H1 (cell line): Measurements from ENCODE around the gene APOL6. TPM values are rescaled to one million over a fixed set of nuclear protein-coding genes. Genes with fewer than 3 reads are reported as not detected.

Experiments
- CTCF ChIA-PET: fragments of 300-600 bp; sonication (Branson Sonifier 250); formaldehyde crosslinking; loops from one replicate; lab custom pipeline; 2021; ENCODE audit not compliant: partially characterized antibody; lab: Charles Lee
- POLR2A ChIA-PET: fragments of 300-600 bp; sonication (Branson Sonifier 250); formaldehyde crosslinking; loops from one replicate; lab custom pipeline; 2021; ENCODE audit warnings: inconsistent platforms; ENCODE audit not compliant: partially characterized antibody; lab: Charles Lee
- DNase-seq, 2 experiments: peaks; one replicate each; pipeline versions ENCODE4 v3.0.0 to v3.0.0-alpha.2; 2010 to 2022; ENCODE audit warnings: low spot score in 2 of 2, low read depth in 1 of 2, mixed read lengths in 1 of 2
- FAIRE-seq: peaks from 2 replicates; lab custom pipeline; 2011; peaks lifted over from hg19 to GRCh38; lab: Jason Lieb, UNC
- H2AFZ ChIP-seq: 2 replicates; pipeline ENCODE4 v1.8.1; 2012; ENCODE audit warnings: low read length, inconsistent platforms
- H2AK5ac ChIP-seq: 2 replicates; pipeline ENCODE4 v1.6.1; 2013; ENCODE audit warnings: low read depth, low read length
- H2BK120ac ChIP-seq: replicated peaks from 2 replicates; pipeline ENCODE3; 2013; ENCODE audit warnings: low read depth, low read length, inconsistent platforms
- H2BK12ac ChIP-seq: 2 replicates; pipeline ENCODE4 v1.6.1; 2013; ENCODE audit warnings: low read depth, low read length
- H2BK15ac ChIP-seq: 2 replicates; pipeline ENCODE4 v1.6.1; 2013; ENCODE audit warnings: low read length
- H2BK20ac ChIP-seq: 2 replicates; pipeline ENCODE4 v1.6.1; 2013; ENCODE audit warnings: low read length
- H2BK5ac ChIP-seq: 2 replicates; pipeline ENCODE4 v1.6.1; 2013; ENCODE audit warnings: low read depth, low read length
- H3K14ac ChIP-seq: 2 replicates; pipeline ENCODE4 v1.6.1; 2013; ENCODE audit warnings: inconsistent platforms; ENCODE audit not compliant: insufficient read length
- H3K18ac ChIP-seq: 2 replicates; pipeline ENCODE4 v1.6.1; 2013; ENCODE audit warnings: low read length; ENCODE audit errors: extremely low read depth
- H3K23ac ChIP-seq: 2 replicates; pipeline ENCODE4 v1.6.1; 2013; ENCODE audit warnings: inconsistent platforms; ENCODE audit not compliant: insufficient read length
- H3K23me2 ChIP-seq: 2 replicates; pipeline ENCODE4 v1.6.1; 2013; ENCODE audit warnings: low read depth, low read length
- H3K27ac ChIP-seq: 2 replicates; pipeline ENCODE4 v1.6.1; 2011; ENCODE audit warnings: low read depth, low read length, inconsistent platforms
- H3K27me3 ChIP-seq, 4 experiments: replicated peaks in 1 of 4; 1 replicate in 1 of 4; 2 replicates in 3 of 4; pipeline versions ENCODE4 v1.6.1 to v1.8.1; 2011 to 2013; ENCODE audit warnings: low read length in 3 of 4, mild to moderate bottlenecking in 3 of 4, inconsistent platforms in 2 of 4, mixed read lengths in 2 of 4, moderate library complexity in 1 of 4; ENCODE audit not compliant: control insufficient read depth in 3 of 4, insufficient read depth in 3 of 4; ENCODE audit errors: extremely low read depth in 1 of 4
- H3K36me3 ChIP-seq, 4 experiments: 2 replicates each; pipeline versions ENCODE4 v1.6.1 to v1.8.1; 2011 to 2013; ENCODE audit warnings: mild to moderate bottlenecking in 4 of 4, low read length in 3 of 4, moderate library complexity in 2 of 4, control low read depth in 1 of 4, inconsistent platforms in 1 of 4; ENCODE audit not compliant: insufficient read depth in 4 of 4, control insufficient read depth in 2 of 4
- H3K4ac ChIP-seq: replicated peaks from 2 replicates; pipeline ENCODE3; 2013; ENCODE audit warnings: low read length, low read depth, mixed read lengths, inconsistent platforms; ENCODE audit not compliant: insufficient read length
- H3K4me1 ChIP-seq, 4 experiments: replicated peaks in 1 of 4; 1 replicate in 1 of 4; 2 replicates in 3 of 4; pipeline versions ENCODE4 v1.6.1 to v1.8.1; 2011 to 2013; ENCODE audit warnings: low read length in 3 of 4, inconsistent platforms in 2 of 4, mixed read lengths in 1 of 4; ENCODE audit not compliant: insufficient read depth in 4 of 4, control insufficient read depth in 3 of 4
- H3K4me2 ChIP-seq, 2 experiments: 2 replicates each; pipeline versions ENCODE4 v1.6.1 to v1.8.1; 2011 to 2013; ENCODE audit warnings: low read depth in 2 of 2, low read length in 2 of 2, control low read depth in 1 of 2, inconsistent platforms in 1 of 2, mild to moderate bottlenecking in 1 of 2; ENCODE audit not compliant: insufficient read depth in 1 of 2
- H3K4me3 ChIP-seq, 4 experiments: fragments of 200-600, 300-600 bp in 1 of 4; sonication (generic), shearing (Covaris generic), sonication (Bioruptor Twin) in 1 of 4; 2 replicates each; pipeline versions ENCODE4 v1.5.1 to v1.8.1; 2011 to 2016; ENCODE audit warnings: low read length in 4 of 4, low read depth in 3 of 4, control low read depth in 2 of 4, inconsistent platforms in 2 of 4, mild to moderate bottlenecking in 2 of 4, mixed read lengths in 1 of 4, moderate library complexity in 1 of 4; ENCODE audit not compliant: insufficient read depth in 2 of 4; ENCODE audit errors: extremely low read depth in 1 of 4
- H3K56ac ChIP-seq: replicated peaks from 2 replicates; pipeline ENCODE3; 2013; ENCODE audit warnings: low read depth, mild to moderate bottlenecking, mixed read lengths, low read length, inconsistent platforms; ENCODE audit not compliant: insufficient read length
- H3K79me1 ChIP-seq: 2 replicates; pipeline ENCODE4 v1.6.1; 2013; ENCODE audit warnings: low read depth, low read length, control low read depth
- H3K79me2 ChIP-seq, 2 experiments: 2 replicates each; pipeline versions ENCODE4 v1.6.1 to v1.8.1; 2012 to 2013; ENCODE audit warnings: low read length in 2 of 2, mild to moderate bottlenecking in 2 of 2, inconsistent platforms in 1 of 2; ENCODE audit not compliant: insufficient read depth in 2 of 2, control insufficient read depth in 1 of 2
- H3K9ac ChIP-seq, 4 experiments: replicated peaks in 1 of 4; 1 replicate in 1 of 4; 2 replicates in 3 of 4; pipeline versions ENCODE4 v1.6.1 to v1.8.1; 2011 to 2013; ENCODE audit warnings: low read depth in 3 of 4, low read length in 3 of 4, control low read depth in 2 of 4, mild to moderate bottlenecking in 2 of 4, moderate library complexity in 2 of 4, inconsistent platforms in 1 of 4; ENCODE audit errors: extremely low read depth in 1 of 4
- H3K9me3 ChIP-seq, 2 experiments: 2 replicates each; pipeline versions ENCODE4 v1.6.1 to v1.8.1; 2012 to 2013; ENCODE audit warnings: mild to moderate bottlenecking in 2 of 2, moderate library complexity in 2 of 2, control low read depth in 1 of 2, inconsistent platforms in 1 of 2, low read depth in 1 of 2, low read length in 1 of 2, mixed read lengths in 1 of 2; ENCODE audit not compliant: insufficient read depth in 2 of 2
- H4K20me1 ChIP-seq, 2 experiments: replicated peaks in 1 of 2; 2 replicates each; pipeline versions ENCODE3 to v1.8.1; 2011 to 2013; ENCODE audit warnings: inconsistent platforms in 2 of 2, low read length in 2 of 2, mild to moderate bottlenecking in 1 of 2; ENCODE audit not compliant: insufficient read depth in 2 of 2, control insufficient read depth in 1 of 2
- H4K5ac ChIP-seq: 2 replicates; pipeline ENCODE4 v1.6.1; 2013; ENCODE audit warnings: low read length, low read depth, mixed read lengths, inconsistent platforms; ENCODE audit not compliant: insufficient read length
- H4K8ac ChIP-seq: 2 replicates; pipeline ENCODE4 v1.8.0; 2013; ENCODE audit warnings: mild to moderate bottlenecking, moderate library complexity, low read length, inconsistent platforms; ENCODE audit not compliant: insufficient read depth; ENCODE audit errors: extremely low read depth
- H4K91ac ChIP-seq: replicated peaks from 2 replicates; pipeline ENCODE3; 2013; ENCODE audit warnings: low read length, mixed read lengths, inconsistent platforms; ENCODE audit not compliant: insufficient read length
- CREB1 ChIP-seq: IDR thresholded peaks from 2 replicates; pipeline ENCODE4 v1.6.1; 2012; ENCODE audit warnings: inconsistent platforms
- JUN ChIP-seq: IDR thresholded peaks from 2 replicates; pipeline ENCODE4 v1.6.1; 2011; ENCODE audit warnings: low read depth, mild to moderate bottlenecking, improper control_type of control experiment, low read length
- KDM5A ChIP-seq: fragments of 200-600 bp; IDR thresholded peaks from 2 replicates; pipeline ENCODE4 v1.7.1; 2012; ENCODE audit warnings: mild to moderate bottlenecking, low read length, inconsistent platforms, mixed read lengths
- NANOG ChIP-seq: IDR thresholded peaks from 2 replicates; pipeline ENCODE4 v1.6.1; 2011; ENCODE audit warnings: low read length, low read depth, mild to moderate bottlenecking, inconsistent platforms; ENCODE audit not compliant: insufficient read depth, poor library complexity, severe bottlenecking
- POLR2A ChIP-seq, 2 experiments: IDR thresholded peaks; 1 replicate in 1 of 2; 2 replicates in 1 of 2; pipeline ENCODE4 v1.6.1; 2011; ENCODE audit warnings: low read depth in 2 of 2, low read length in 2 of 2, mild to moderate bottlenecking in 2 of 2; ENCODE audit errors: control extremely low read depth in 1 of 2
- RFX5 ChIP-seq: IDR thresholded peaks from 2 replicates; pipeline ENCODE4 v1.6.1; 2011; ENCODE audit warnings: low read depth, low read length, improper control_type of control experiment, borderline replicate concordance
- TBP ChIP-seq: IDR thresholded peaks from 2 replicates; pipeline ENCODE4 v1.6.1; 2011; ENCODE audit warnings: low read depth, low read length, improper control_type of control experiment
- WGBS, 2 experiments: shearing (Covaris generic) in 1 of 2; methylation state at CpG; one replicate each; pipeline versions ENCODE4 v1.1.6 to v1.1.7; 2013 to 2015; ENCODE audit warnings: low lambda C conversion rate in 2 of 2, mixed read lengths in 2 of 2, inconsistent platforms in 1 of 2, low coverage in 1 of 2, missing lambda C conversion rate in 1 of 2; ENCODE audit not compliant: insufficient replicate concordance in 2 of 2, insufficient coverage in 1 of 2, insufficient read length in 1 of 2; ENCODE audit errors: extremely low coverage in 1 of 2, missing lambda C conversion rate in 1 of 2; 5-methylcytosine and 5-hydroxymethylcytosine counted together
- polyA plus RNA-seq, 7 experiments: library from polyadenylated mRNA; depleted of rRNA in 3 of 7; stranded (reverse) in 5 of 7; unstranded in 2 of 7; fragments of >200 nt in 5 of 7; fragments of 200-250 nt in 2 of 7; gene quantifications; 1 replicate in 5 of 7; 2 replicates in 1 of 7; 4 replicates in 1 of 7; pipeline versions ENCODE4 v1.2.1 to v1.2.3, GENCODE V29; 2011 to 2013; ENCODE audit warnings: missing spikeins in 2 of 7, mixed read lengths in 2 of 7
- total RNA-seq: library from RNA; stranded (reverse); fragmentation: NEBNext Ultra II Directional; extraction: Animal tissue kit (Norgen Biotek cat#: 25700); gene quantifications from 2 replicates; pipeline ENCODE4 v1.2.1, GENCODE V29; 2021

APOL6 gene
- total and polyA plus RNA-seq, 2 of the 8 experiments (the other 6 are each of a cell fraction or from before 2014, with no cell fraction given): 0.06 to 0.13 TPM

DNA sequence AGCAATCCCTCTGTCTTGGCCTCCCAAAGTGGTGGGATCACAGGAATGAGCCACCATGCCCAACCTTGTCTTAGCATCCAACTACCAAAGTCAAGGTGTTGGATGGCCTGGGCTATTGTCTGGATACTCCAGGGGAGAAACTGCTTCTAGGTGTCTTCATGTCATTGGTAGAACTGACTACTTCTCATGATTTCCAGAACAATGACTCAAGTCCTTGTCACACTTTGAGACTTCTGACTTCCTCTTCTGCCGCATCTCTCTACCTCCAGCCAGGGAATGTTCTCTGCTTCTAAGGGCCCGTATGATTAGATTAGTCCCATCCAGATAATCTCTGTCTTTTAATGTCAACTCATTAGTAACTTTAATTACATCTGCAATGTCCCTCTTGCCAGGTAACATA, 30.6 kb downstream of the APOL6 start:
- Histone ChIP-seq H3K79me2 (no peaks in the 10 kb centered on the region), H4K20me1 (no peaks in the 10 kb centered on the region), H3K18ac (no peak overlapping the region), H3K4me1 (peaks cover 0 to 18% (median 9%) of the 10 kb centered on the region in 4 experiments; a peak in 4 of 7 replicates), H3K36me3 (no peaks in the 10 kb centered on the region), H3K4me3 (no peak overlapping the region), H2BK20ac (no peak overlapping the region), H2BK15ac (no peak overlapping the region), H4K5ac (no peak overlapping the region), H4K8ac (no peak overlapping the region), H4K91ac (no peak overlapping the region), H3K23me2 (peaks cover 2% of the 10 kb centered on the region; the same call in 1 of the 2 replicates), H3K14ac (no peak overlapping the region), H3K9me3 (no peaks in the 10 kb centered on the region), H2BK12ac (peak overlapping the region; percentile 60; the same call in 1 of the 2 replicates), H3K56ac (no peak overlapping the region), H2AFZ (no peak overlapping the region), H2BK5ac (no peak overlapping the region), H2AK5ac (no peak overlapping the region), H3K27me3 (no peaks in the 10 kb centered on the region), H3K4me2 (no peak overlapping the region), H2BK120ac (no peak overlapping the region), H3K23ac (no peak overlapping the region), H3K9ac (no peak overlapping the region), H3K27ac (no peak overlapping the region), H3K4ac (no peak overlapping the region), H3K79me1 (no peaks in the 10 kb centered on the region)
- WGBS, 2 experiments: 95% methylated on average over 2 of the region's 2 CpGs; no CpG with 5 or more reads in 1 of the 2 experiments
- FAIRE-seq (no peak), DNase-seq (no peak)
- TF ChIP-seq CREB1: no peak
- TF ChIP-seq KDM5A: no peak
- TF ChIP-seq RFX5: no peak
- no peak for TF ChIP-seq TBP
- no peak for TF ChIP-seq POLR2A (IDR thresholded peaks at IDR 0.05; ENCODE audit: control extremely low read depth in 1 of 2, low read depth in 2 of 2, low read length in 2 of 2)
- no peak for TF ChIP-seq JUN
- TF ChIP-seq NANOG: no peak
- CTCF ChIA-PET: interaction anchor here (0.6 to 2.0 kb wide), 3 partner anchors 47 to 678 kb away, joined by 3 to 5 read pairs (median 4); no protein-coding TSS in a partner anchor
- POLR2A ChIA-PET: no interaction called here
